Ectodermal cell (in vitro differentiated cells): ENCODE results near the gene SMURF1.

ENCODE experiments used
- H3K27ac ChIP-seq: 2 replicates; pipeline ENCODE4 v1.7.0; 2013; ENCODE audit warnings: mild to moderate bottlenecking, low read depth, low read length; ENCODE audit not compliant: insufficient read depth, poor library complexity, severe bottlenecking
- H3K27me3 ChIP-seq: 2 replicates; pipeline ENCODE4 v1.7.0; 2013; ENCODE audit warnings: mild to moderate bottlenecking, low read length; ENCODE audit not compliant: insufficient read depth, control insufficient read depth, poor library complexity, severe bottlenecking
- H3K36me3 ChIP-seq: one replicate; pipeline ENCODE4 v1.7.0; 2013; ENCODE audit warnings: low read length; ENCODE audit not compliant: control insufficient read depth, insufficient read depth
- H3K4me1 ChIP-seq: one replicate; pipeline ENCODE4 v1.7.0; 2013; ENCODE audit warnings: low read length; ENCODE audit not compliant: control insufficient read depth, insufficient read depth
- H3K4me3 ChIP-seq: 2 replicates; pipeline ENCODE4 v1.7.0; 2013; ENCODE audit warnings: low read depth, low read length, control low read depth; ENCODE audit not compliant: insufficient read depth
- H3K9me3 ChIP-seq: 2 replicates; pipeline ENCODE4 v1.7.0; 2013; ENCODE audit warnings: mild to moderate bottlenecking, low read length, moderate library complexity; ENCODE audit not compliant: control insufficient read depth
- WGBS, 2 experiments: methylation state at CpG; one replicate each; pipeline ENCODE4 v1.1.7; 2013; ENCODE audit warnings: missing lambda C conversion rate in 2 of 2; 5-methylcytosine and 5-hydroxymethylcytosine counted together

The SMURF1 gene

GRCh38 chr7:99122762-99123161 lies 21.1 kb downstream of the SMURF1 start:
- Histone ChIP-seq H3K27me3 (no peaks in the 10 kb centered on the region), H3K4me1 (no peaks in the 10 kb centered on the region), H3K36me3 (no peaks in the 10 kb centered on the region), H3K9me3 (no peaks in the 10 kb centered on the region), H3K4me3 (no peak overlapping the region), H3K27ac (no peak overlapping the region)
- WGBS, 2 experiments: 95% methylated on average over 3 to 6 of the region's 6 CpGs

- H3K27me3 ChIP-seq: no peaks in the 10 kb centered on the region
- H3K4me3 ChIP-seq: no peak overlapping the region
- WGBS, 2 experiments: 93% methylated on average over 13 of the region's 13 CpGs
- H3K4me1 ChIP-seq: no peaks in the 10 kb centered on the region
- no peaks in the 10 kb centered on the region for H3K9me3 ChIP-seq
- H3K36me3 ChIP-seq: no peaks in the 10 kb centered on the region
- H3K27ac ChIP-seq: no peak overlapping the region
Observed at GRCh38 chr7:99121496-99122021, 22.3 kb downstream of the SMURF1 start.

- Histone ChIP-seq H3K27me3 (no peaks in the 10 kb centered on the region), H3K9me3 (no peaks in the 10 kb centered on the region), H3K27ac (no peak overlapping the region), H3K4me1 (no peaks in the 10 kb centered on the region), H3K36me3 (no peaks in the 10 kb centered on the region), H3K4me3 (no peak overlapping the region)
- WGBS, 2 experiments: 98 to 100% methylated on average over 2 of the region's 2 CpGs
Observed at GRCh38 chr7:99120916-99121315, 23.0 kb downstream of the SMURF1 start.

- H3K4me1 ChIP-seq: no peaks in the 10 kb centered on the region
- H3K36me3 ChIP-seq: no peaks in the 10 kb centered on the region
- H3K9me3 ChIP-seq: no peaks in the 10 kb centered on the region
- WGBS, 2 experiments: 90 to 94% methylated on average over 2 of the region's 2 CpGs
- H3K4me3 ChIP-seq: no peak overlapping the region
- no peaks in the 10 kb centered on the region for H3K27me3 ChIP-seq
- no peak overlapping the region for H3K27ac ChIP-seq
Observed at GRCh38 chr7:99120501-99120900, 23.4 kb downstream of the SMURF1 start.

- H3K4me3 ChIP-seq: no peak overlapping the region
- H3K27me3 ChIP-seq: no peaks in the 10 kb centered on the region
- peaks cover under 1% of the 10 kb centered on the region for H3K9me3 ChIP-seq
- WGBS, 2 experiments: 90 to 93% methylated on average over 2 of the region's 2 CpGs
- no peaks in the 10 kb centered on the region for H3K4me1 ChIP-seq
- H3K36me3 ChIP-seq: no peaks in the 10 kb centered on the region
- no peak overlapping the region for H3K27ac ChIP-seq
Observed at GRCh38 chr7:99118077-99118476, 25.8 kb downstream of the SMURF1 start.

- no peaks in the 10 kb centered on the region for H3K4me1 ChIP-seq
- no peak overlapping the region for H3K4me3 ChIP-seq
- no peaks in the 10 kb centered on the region for H3K27me3 ChIP-seq
- H3K27ac ChIP-seq: no peak overlapping the region
- H3K36me3 ChIP-seq: no peaks in the 10 kb centered on the region
- H3K9me3 ChIP-seq: peaks cover 3% of the 10 kb centered on the region
- 94 to 100% methylated on average over 1 of the region's 1 CpG for WGBS, 2 experiments
Observed at GRCh38 chr7:99116144-99116543, 27.8 kb downstream of the SMURF1 start.

- H3K4me1 ChIP-seq: no peaks in the 10 kb centered on the region
- no peak overlapping the region for H3K4me3 ChIP-seq
- H3K27ac ChIP-seq: no peak overlapping the region
- no peaks in the 10 kb centered on the region for H3K27me3 ChIP-seq
- WGBS, 2 experiments: 84 to 97% methylated on average over 1 of the region's 1 CpG
- peaks cover 3% of the 10 kb centered on the region for H3K9me3 ChIP-seq
- no peaks in the 10 kb centered on the region for H3K36me3 ChIP-seq
Observed at GRCh38 chr7:99115379-99115778, 28.5 kb downstream of the SMURF1 start.

- H3K9me3 ChIP-seq: peaks cover 3% of the 10 kb centered on the region
- H3K27ac ChIP-seq: no peak overlapping the region
- no peak overlapping the region for H3K4me3 ChIP-seq
- WGBS, 2 experiments: 100% methylated on average over 1 of the region's 1 CpG
- H3K36me3 ChIP-seq: no peaks in the 10 kb centered on the region
- no peaks in the 10 kb centered on the region for H3K4me1 ChIP-seq
- no peaks in the 10 kb centered on the region for H3K27me3 ChIP-seq
Observed at GRCh38 chr7:99112979-99113378, 30.9 kb downstream of the SMURF1 start.

GRCh38 chr7:99112097-99112496 lies 31.8 kb downstream of the SMURF1 start:
- no peaks in the 10 kb centered on the region for H3K27me3 ChIP-seq
- no peak overlapping the region for H3K4me3 ChIP-seq
- no peak overlapping the region for H3K27ac ChIP-seq
- H3K9me3 ChIP-seq: peaks cover 3% of the 10 kb centered on the region
- H3K36me3 ChIP-seq: no peaks in the 10 kb centered on the region
- 57 to 58% methylated on average over 2 of the region's 2 CpGs for WGBS, 2 experiments
- H3K4me1 ChIP-seq: no peaks in the 10 kb centered on the region

- Histone ChIP-seq H3K4me1 (peaks cover 2% of the 10 kb centered on the region), H3K4me3 (no peak overlapping the region), H3K36me3 (no peaks in the 10 kb centered on the region), H3K9me3 (peaks cover 3% of the 10 kb centered on the region), H3K27ac (no peak overlapping the region), H3K27me3 (no peaks in the 10 kb centered on the region)
Observed at GRCh38 chr7:99111591-99111990, 32.3 kb downstream of the SMURF1 start.
